Upper lobe of right lung (tissue), 1 donor: ENCODE results near the gene HDAC1. TPM values are rescaled to one million over a fixed set of nuclear protein-coding genes. Genes with fewer than 3 reads are reported as not detected.
A peak's percentile ranks its signal among the peaks of the same experiment; 100 is the strongest.

Experiments used
- ATAC-seq: fragments of 200-7000 bp; cut with Tn5 transposase; one replicate; pipeline ENCODE4 v1.9.1; 2020; ENCODE audit warnings: mild to moderate bottlenecking, moderate library complexity
- DNase-seq: peaks from one replicate; pipeline ENCODE4 v3.0.0-alpha.2; 2020
- H3K27ac ChIP-seq: fragments of 200-600 bp; one replicate; pipeline ENCODE4 v1.8.0; 2022
- H3K27me3 ChIP-seq: fragments of 200-600 bp; one replicate; pipeline ENCODE4 v1.8.0; 2022; ENCODE audit warnings: mild to moderate bottlenecking
- H3K36me3 ChIP-seq: fragments of 200-600 bp; one replicate; pipeline ENCODE4 v1.8.0; 2022
- H3K4me1 ChIP-seq: fragments of 200-600 bp; one replicate; pipeline ENCODE4 v1.8.0; 2022
- H3K4me3 ChIP-seq: fragments of 200-600 bp; one replicate; pipeline ENCODE4 v1.8.0; 2022; ENCODE audit warnings: mild to moderate bottlenecking
- H3K9me3 ChIP-seq: fragments of 200-600 bp; one replicate; pipeline ENCODE4 v1.8.0; 2022
- intact Hi-C: fragments of 100-400 bp; cut with DNase I; formaldehyde crosslinking; loops from one replicate; pipeline ENCODE4 v1.11.0; 2022
- total RNA-seq: library from RNA; stranded (reverse); fragmentation: NEBNext Ultra II Directional; extraction: Animal tissue kit (Norgen Biotek cat#: 25700); gene quantifications from one replicate; pipeline ENCODE4 v1.2.1, GENCODE V29; 2021
- TF ChIP-seq, protein P1 (sequence below): fragments of 200-600 bp; IDR thresholded peaks from one replicate; pipeline ENCODE4 v1.8.0; 2022; ENCODE audit warnings: antibody characterized with exemption
- donor health status: DM: no; HTN: yes; CAD: no; lungs with severe emphysema.

Gene HDAC1
- total RNA-seq, 1 donor from 2014 or later, result 71.2 TPM

- TF ChIP-seq, protein P1, sequence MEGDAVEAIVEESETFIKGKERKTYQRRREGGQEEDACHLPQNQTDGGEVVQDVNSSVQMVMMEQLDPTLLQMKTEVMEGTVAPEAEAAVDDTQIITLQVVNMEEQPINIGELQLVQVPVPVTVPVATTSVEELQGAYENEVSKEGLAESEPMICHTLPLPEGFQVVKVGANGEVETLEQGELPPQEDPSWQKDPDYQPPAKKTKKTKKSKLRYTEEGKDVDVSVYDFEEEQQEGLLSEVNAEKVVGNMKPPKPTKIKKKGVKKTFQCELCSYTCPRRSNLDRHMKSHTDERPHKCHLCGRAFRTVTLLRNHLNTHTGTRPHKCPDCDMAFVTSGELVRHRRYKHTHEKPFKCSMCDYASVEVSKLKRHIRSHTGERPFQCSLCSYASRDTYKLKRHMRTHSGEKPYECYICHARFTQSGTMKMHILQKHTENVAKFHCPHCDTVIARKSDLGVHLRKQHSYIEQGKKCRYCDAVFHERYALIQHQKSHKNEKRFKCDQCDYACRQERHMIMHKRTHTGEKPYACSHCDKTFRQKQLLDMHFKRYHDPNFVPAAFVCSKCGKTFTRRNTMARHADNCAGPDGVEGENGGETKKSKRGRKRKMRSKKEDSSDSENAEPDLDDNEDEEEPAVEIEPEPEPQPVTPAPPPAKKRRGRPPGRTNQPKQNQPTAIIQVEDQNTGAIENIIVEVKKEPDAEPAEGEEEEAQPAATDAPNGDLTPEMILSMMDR, result peak; percentile 70
- peak; percentile 77 for DNase-seq
- intact Hi-C loops, result no loop called here
- ATAC-seq, result peak; percentile 59
- Histone ChIP-seq H3K4me1 (peaks cover 28% of the 10 kb centered on the region), H3K36me3 (peaks cover 31% of the 10 kb centered on the region), H3K4me3 (peak overlapping the region; percentile 60), H3K9me3 (no peaks in the 10 kb centered on the region), H3K27ac (peak overlapping the region; percentile 36), H3K27me3 (no peaks in the 10 kb centered on the region)
Observed at GRCh38 chr1:32334864-32335534, 43.1 kb downstream of the HDAC1 start.

- H3K9me3 ChIP-seq, result no peaks in the 10 kb centered on the region
- ATAC-seq (no peak), DNase-seq (no peak)
- no peaks in the 10 kb centered on the region for H3K27me3 ChIP-seq
- peak overlapping the region; percentile 60 for H3K4me3 ChIP-seq
- intact Hi-C loops, result no loop called here
- peaks cover 26% of the 10 kb centered on the region for H3K36me3 ChIP-seq
- TF ChIP-seq, protein P1, result no peak
- H3K4me1 ChIP-seq, result peaks cover 28% of the 10 kb centered on the region
- no peak overlapping the region for H3K27ac ChIP-seq
Observed at GRCh38 chr1:32335535-32335789, 43.6 kb downstream of the HDAC1 start.

GRCh38 chr1:32335790-32336590 lies 44.1 kb downstream of the HDAC1 start, which contains the start of gene MARCKSL1:
MARCKSL1 (minus strand) TSS chr1:32336233; CDS start chr1:32336033, 200 bp downstream.
- Histone ChIP-seq H3K27ac (peak within 1 kb of the TSS; percentile 60), H3K4me3 (peak within 1 kb of the TSS; percentile 60), H3K36me3 (peaks cover 21% of the 10 kb centered on the region), H3K9me3 (no peaks in the 10 kb centered on the region), H3K4me1 (peaks cover 28% of the 10 kb centered on the region), H3K27me3 (no peaks in the 10 kb centered on the region)
- ATAC-seq (peak; percentile 64), DNase-seq (peak; percentile 87)
- TF ChIP-seq, protein P1, result no peak
- intact Hi-C loops, result no loop called here

GRCh38 chr1:32336591-32336932 lies 44.7 kb downstream of the HDAC1 start:
- Histone ChIP-seq H3K27ac (no peak overlapping the region), H3K27me3 (no peaks in the 10 kb centered on the region), H3K9me3 (no peaks in the 10 kb centered on the region), H3K4me1 (peaks cover 28% of the 10 kb centered on the region), H3K4me3 (peak overlapping the region; percentile 60), H3K36me3 (peaks cover 15% of the 10 kb centered on the region)
- DNase-seq (no peak), ATAC-seq (no peak)
- intact Hi-C loops, result no loop called here
- TF ChIP-seq, protein P1, result no peak

DNA sequence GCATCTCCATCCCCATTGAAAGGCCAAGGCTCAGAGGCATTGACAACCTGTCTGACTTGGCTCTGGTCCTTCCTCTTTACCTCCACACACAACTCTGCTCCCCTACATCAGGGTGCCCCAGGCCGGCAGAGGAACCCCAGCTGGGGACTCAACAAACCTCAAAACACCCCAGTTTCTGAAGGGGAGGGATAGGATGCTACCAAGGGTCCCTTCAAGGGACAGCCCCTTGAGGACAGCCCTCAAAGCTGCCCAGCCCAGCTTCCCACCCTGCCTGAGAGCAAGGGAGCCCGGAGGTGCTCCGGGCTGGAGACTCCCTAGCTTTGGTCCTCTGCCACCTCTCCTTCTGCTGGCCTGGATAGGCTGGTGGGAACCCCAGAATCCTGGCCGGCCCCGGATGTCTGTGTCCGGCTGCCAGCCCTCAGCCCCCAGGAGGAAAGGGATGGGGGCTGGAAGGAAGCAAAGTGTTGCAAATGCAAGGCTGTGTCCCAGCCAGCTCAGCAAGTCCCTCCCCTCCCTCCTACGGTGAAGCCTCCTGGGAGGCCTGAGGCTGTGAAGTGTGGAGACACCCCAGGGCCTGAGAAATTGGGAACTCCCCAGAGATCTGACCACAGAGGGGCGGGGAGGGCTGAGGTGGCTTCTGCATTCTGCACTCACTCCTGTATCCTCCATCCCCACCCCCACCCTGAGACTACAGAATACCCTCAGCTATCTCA lies 45.2 kb downstream of the HDAC1 start:
- Histone ChIP-seq H3K27ac (no peak overlapping the region), H3K36me3 (peaks cover 10% of the 10 kb centered on the region), H3K4me3 (no peak overlapping the region), H3K9me3 (no peaks in the 10 kb centered on the region), H3K27me3 (no peaks in the 10 kb centered on the region), H3K4me1 (peaks cover 28% of the 10 kb centered on the region)
- intact Hi-C loops, result no loop called here
- DNase-seq (peak; percentile 78), ATAC-seq (peak; percentile 73)
- TF ChIP-seq, protein P1, result no peak
